ENCODE measurements around the gene KCNQ5.

DNA sequence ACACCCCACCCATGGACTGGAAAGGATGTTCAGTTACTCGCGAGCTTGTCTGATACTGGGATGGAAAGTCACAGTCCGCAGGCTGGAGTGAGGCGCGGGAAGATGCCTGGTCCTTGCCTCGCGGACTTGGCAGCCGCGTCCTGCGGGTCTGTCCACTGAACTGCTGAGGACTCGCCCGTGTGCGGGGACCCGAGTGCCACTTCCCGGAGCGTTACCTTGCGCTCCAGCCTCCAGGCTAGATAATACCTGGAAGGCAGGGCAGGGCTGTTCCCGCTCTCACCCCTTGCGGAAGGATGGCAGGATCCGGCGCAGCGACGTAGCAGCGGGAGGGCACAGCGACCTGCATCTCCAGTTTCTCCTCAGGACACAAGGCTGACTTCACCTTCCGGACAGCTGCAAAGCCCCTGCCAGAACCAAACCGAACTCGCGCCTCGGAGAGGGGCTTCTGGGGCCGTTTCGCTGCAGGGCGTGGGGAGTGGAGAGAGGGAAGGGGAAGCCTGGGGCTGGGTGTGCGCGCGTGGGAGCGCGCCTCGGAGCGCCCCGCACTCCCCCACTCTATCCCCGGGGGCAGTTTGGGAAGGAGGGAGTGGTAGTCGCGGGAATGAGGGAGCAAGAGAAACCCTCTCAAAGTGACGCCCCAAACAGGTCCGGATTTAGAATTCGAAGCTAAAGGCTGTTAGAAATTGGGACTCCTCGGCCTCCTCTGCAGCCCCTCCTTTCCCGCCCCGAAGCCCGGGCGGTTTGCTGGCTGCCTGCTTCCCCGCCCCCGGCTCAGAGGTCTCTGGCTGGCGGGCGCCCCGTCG, at the start of gene KCNQ5:
- TF ChIP-seq, protein P1, sequence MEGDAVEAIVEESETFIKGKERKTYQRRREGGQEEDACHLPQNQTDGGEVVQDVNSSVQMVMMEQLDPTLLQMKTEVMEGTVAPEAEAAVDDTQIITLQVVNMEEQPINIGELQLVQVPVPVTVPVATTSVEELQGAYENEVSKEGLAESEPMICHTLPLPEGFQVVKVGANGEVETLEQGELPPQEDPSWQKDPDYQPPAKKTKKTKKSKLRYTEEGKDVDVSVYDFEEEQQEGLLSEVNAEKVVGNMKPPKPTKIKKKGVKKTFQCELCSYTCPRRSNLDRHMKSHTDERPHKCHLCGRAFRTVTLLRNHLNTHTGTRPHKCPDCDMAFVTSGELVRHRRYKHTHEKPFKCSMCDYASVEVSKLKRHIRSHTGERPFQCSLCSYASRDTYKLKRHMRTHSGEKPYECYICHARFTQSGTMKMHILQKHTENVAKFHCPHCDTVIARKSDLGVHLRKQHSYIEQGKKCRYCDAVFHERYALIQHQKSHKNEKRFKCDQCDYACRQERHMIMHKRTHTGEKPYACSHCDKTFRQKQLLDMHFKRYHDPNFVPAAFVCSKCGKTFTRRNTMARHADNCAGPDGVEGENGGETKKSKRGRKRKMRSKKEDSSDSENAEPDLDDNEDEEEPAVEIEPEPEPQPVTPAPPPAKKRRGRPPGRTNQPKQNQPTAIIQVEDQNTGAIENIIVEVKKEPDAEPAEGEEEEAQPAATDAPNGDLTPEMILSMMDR (conservative IDR thresholded peaks at IDR 0.05; ENCODE audit: low read depth, low read length): no peak
- no peak for TF ChIP-seq EZH2 (IDR thresholded peaks at IDR 0.05; ENCODE audit: borderline replicate concordance, low read depth, low read length, poor library complexity, severe bottlenecking)
